Endothelial cell of hepatic sinusoid (primary cell): ENCODE results near the gene TBC1D30.
"Not testable (repeated sequence)": the region's sequence is repeated elsewhere in the genome, so short reads cannot be mapped to it uniquely, and the experiment has no call there.

Experiments
- in situ Hi-C: cut with HindIII; loops from 2 replicates; pipeline ENCODE4 v1.10.0; 2017; ENCODE audit warnings: low sequenced_read_pairs

The TBC1D30 gene

GRCh38 chr12:64806173-64806572, 18.3 kb upstream of the TBC1D30 start:
- in situ Hi-C loops = no loop called here

GRCh38 chr12:64806593-64807460, 17.6 kb upstream of the TBC1D30 start:
- in situ Hi-C loops = no loop called here

- in situ Hi-C loops = no loop called here
Measured at GRCh38 chr12:64808110-64808509, 16.3 kb upstream of the TBC1D30 start.

GRCh38 chr12:64810831-64811230, 13.6 kb upstream of the TBC1D30 start:
- in situ Hi-C loops = no loop called here

GRCh38 chr12:64813723-64814122, 10.7 kb upstream of the TBC1D30 start:
- in situ Hi-C loops = no loop called here

- in situ Hi-C loops = no loop called here
Measured at GRCh38 chr12:64814432-64814831, 10.0 kb upstream of the TBC1D30 start.

- in situ Hi-C loops = no loop called here
Measured at GRCh38 chr12:64819816-64820402, 4.5 kb upstream of the TBC1D30 start.

- in situ Hi-C loops = no loop called here
Measured at GRCh38 chr12:64820593-64820992, 3.9 kb upstream of the TBC1D30 start.

- in situ Hi-C loops = no loop called here
Measured at GRCh38 chr12:64821116-64821630, 3.3 kb upstream of the TBC1D30 start.

GRCh38 chr12:64824130-64824499, 332 bp upstream of the TBC1D30 start:
- in situ Hi-C loops = no loop called here

- in situ Hi-C loops = no loop called here
Measured at GRCh38 chr12:64825143-64826021, 935 bp downstream of the TBC1D30 start.

GRCh38 chr12:64826234-64826633, 1.8 kb downstream of the TBC1D30 start:
- in situ Hi-C loops = no loop called here

- in situ Hi-C loops = no loop called here
Measured at GRCh38 chr12:64828713-64829112, 4.3 kb downstream of the TBC1D30 start.

GRCh38 chr12:64833928-64834327, 9.5 kb downstream of the TBC1D30 start:
- in situ Hi-C loops = no loop called here

- in situ Hi-C loops = no loop called here
Measured at GRCh38 chr12:64835901-64836300, 11.5 kb downstream of the TBC1D30 start.

GRCh38 chr12:64836856-64837255, 12.4 kb downstream of the TBC1D30 start:
- in situ Hi-C loops = no loop called here

GRCh38 chr12:64837427-64837826, 13.0 kb downstream of the TBC1D30 start:
- in situ Hi-C loops = no loop called here

GRCh38 chr12:64840119-64840518, 15.7 kb downstream of the TBC1D30 start:
- in situ Hi-C loops = no loop called here

GRCh38 chr12:64840949-64841717, 16.7 kb downstream of the TBC1D30 start:
- in situ Hi-C loops = no loop called here

- in situ Hi-C loops = not testable (repeated sequence)
Measured at GRCh38 chr12:64848409-64848808, 24.0 kb downstream of the TBC1D30 start.
